KOPT-K1 (cell line): ENCODE results near the gene PRAMEF10.
"Not testable (repeated sequence)": the region's sequence is repeated elsewhere in the genome, so short reads cannot be mapped to it uniquely, and the experiment has no call there.

Experiments
- H3K27ac ChIP-seq: fragments of 200-600 bp; sonication (generic); 2 replicates; pipeline ENCODE4 v1.5.1; 2016; ENCODE audit warnings: antibody characterized with exemption, mild to moderate bottlenecking, low read depth, low read length; ENCODE audit not compliant: poor library complexity, severe bottlenecking
- H3K36me3 ChIP-seq: fragments of 200-600 bp; sonication (generic); 2 replicates; pipeline ENCODE4 v1.5.1; 2017; ENCODE audit warnings: antibody characterized with exemption, mild to moderate bottlenecking, low read length, moderate library complexity; ENCODE audit not compliant: insufficient read depth
- H3K9me3 ChIP-seq: fragments of 200-600 bp; sonication (generic); 2 replicates; pipeline ENCODE4 v1.5.1; 2017; ENCODE audit warnings: antibody characterized with exemption, low read length, mild to moderate bottlenecking; ENCODE audit not compliant: insufficient read depth, poor library complexity, severe bottlenecking

PRAMEF10 gene, protein sequence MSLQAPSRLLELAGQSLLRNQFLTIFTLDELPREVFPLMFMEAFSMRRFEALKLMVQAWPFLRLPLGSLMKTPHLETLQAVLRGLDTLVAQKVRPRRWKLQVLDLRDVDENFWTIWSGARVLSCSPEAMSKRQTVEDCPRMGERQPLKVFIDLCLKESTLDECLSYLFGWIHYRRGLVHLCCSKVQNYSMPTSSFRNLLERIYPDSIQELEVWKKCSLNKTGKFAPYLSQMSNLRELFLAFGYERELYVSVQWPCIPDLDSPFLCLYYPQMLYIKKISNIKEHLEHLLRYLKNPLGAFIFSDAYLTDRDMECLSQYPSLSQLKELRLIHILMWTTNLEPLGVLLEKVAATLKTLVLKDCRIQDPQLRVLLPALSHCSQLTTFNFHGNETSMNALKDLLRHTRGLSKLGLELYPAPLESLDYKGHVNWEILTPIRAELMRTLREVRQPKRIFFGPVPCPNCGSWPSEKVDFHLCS

DNA sequence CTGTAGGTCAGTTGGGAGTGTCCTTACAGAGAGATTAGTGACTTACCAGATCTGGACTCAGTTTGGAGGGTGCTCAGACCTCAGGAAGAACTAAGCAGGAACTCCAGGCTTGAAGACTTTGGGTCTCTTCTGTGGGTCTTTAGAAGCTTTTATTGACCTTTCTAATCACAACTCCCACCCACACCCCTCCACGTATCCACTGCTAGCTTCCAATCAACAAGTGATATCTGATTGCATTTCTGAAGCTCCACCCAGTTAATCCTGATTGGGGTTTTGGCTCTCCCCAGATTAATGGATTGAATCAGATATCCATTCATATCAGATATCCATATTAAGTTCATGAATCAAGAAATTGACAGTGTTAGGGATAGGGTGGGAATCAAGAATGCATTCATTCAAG is at the start of gene PRAMEF10:
TSS of gene PRAMEF10 (minus strand) at position 101 of the 400 bp plus-strand sequence. CDS start 2,423 bp downstream, outside the sequence.
- H3K36me3 ChIP-seq, H3K27ac ChIP-seq: not testable (repeated sequence)

DNA sequence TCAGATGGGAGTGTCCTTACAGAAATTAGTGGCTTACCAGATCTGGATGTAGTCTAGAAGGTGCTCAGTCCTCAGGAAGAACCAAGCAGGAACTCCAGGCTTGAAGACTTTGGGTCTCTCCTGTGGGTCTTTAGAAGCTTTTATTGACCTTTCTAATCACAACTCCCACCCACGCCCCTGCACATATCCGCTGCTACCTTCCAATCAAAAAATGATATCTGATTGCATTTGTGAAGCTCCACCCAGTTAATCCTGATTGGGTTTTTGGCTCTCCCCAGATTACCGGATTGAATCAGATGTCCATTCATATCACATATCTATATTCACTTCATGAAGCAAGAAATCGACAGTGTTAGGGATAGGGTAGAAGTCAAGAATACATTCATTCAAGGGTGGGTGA is 49.4 kb upstream of the PRAMEF10 start, which contains the start of gene PRAMEF6:
TSS of gene PRAMEF6 (minus strand) at position 101 of the 400 bp plus-strand sequence. CDS start 5,062 bp downstream, outside the sequence.
- H3K9me3 ChIP-seq, H3K36me3 ChIP-seq, H3K27ac ChIP-seq: not testable (repeated sequence)

More for the DNA sequence above, at the start of gene PRAMEF10:
- not testable (repeated sequence) for H3K9me3 ChIP-seq

DNA sequence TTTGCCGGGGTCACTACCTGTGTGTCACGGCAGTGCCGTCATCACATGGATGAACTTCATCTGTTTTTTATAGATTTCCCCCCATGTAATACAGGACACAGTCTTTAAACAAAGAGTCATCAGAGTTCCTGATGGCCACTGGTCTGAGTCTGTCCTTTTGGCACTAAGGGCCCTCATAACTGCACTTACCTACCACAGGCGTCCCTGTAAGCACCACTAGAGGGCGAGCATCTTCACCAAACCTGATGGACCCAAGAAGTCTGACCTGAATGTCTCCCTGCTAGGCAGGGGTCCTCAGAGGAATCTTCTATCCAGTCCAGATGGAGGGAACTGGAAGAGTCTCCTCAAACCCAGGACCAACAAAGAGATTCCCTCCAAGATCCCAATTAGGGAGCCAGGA is 26.3 kb upstream of the PRAMEF10 start:
- H3K36me3 ChIP-seq, H3K27ac ChIP-seq, H3K9me3 ChIP-seq: not testable (repeated sequence)

DNA sequence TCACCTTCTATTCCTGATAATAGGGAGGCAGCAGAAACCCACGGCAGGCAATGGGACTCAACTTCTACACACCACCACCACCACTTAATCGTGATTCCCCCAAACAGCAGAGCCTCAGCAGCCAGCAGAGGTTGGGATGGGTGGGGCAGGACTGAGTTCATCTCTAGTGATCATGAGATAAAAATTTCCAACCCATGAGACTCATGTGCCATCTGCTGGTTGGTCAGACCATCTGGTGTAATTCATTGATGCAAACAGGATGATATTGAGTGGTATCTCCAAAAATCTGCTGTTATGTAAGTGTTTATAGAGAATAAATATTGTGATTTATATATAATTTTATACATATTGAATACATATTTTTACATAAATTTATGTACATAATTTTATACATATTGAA is 23.7 kb upstream of the PRAMEF10 start:
- H3K36me3 ChIP-seq, H3K27ac ChIP-seq: not testable (repeated sequence)

DNA sequence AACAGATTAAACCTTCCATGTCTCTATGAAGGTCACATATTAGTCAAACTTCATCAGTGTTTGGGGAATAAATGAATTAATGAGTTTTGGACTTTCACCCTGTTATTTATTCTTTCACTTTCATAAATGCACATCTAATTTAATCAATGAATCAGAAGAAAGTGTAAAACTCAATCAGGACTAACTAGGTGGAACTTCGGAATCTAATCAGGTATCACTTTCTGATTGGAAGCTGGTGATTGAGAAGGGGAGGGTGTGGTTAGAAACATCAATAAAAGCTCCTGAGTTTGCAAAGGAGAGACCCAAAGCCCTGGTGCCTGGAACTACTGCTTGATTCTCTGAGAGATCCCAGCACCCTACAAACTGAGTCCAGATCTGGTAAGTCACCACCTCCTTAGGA is 18.2 kb upstream of the PRAMEF10 start, which contains the start of gene PRAMEF7:
TSS of gene PRAMEF7 (plus strand) at position 301 of the 400 bp plus-strand sequence. CDS start 1,083 bp downstream, outside the sequence.
- not testable (repeated sequence) for H3K27ac ChIP-seq, H3K9me3 ChIP-seq, H3K36me3 ChIP-seq

More for the DNA sequence above, 23.7 kb upstream of the PRAMEF10 start:
- not testable (repeated sequence) for H3K9me3 ChIP-seq

DNA sequence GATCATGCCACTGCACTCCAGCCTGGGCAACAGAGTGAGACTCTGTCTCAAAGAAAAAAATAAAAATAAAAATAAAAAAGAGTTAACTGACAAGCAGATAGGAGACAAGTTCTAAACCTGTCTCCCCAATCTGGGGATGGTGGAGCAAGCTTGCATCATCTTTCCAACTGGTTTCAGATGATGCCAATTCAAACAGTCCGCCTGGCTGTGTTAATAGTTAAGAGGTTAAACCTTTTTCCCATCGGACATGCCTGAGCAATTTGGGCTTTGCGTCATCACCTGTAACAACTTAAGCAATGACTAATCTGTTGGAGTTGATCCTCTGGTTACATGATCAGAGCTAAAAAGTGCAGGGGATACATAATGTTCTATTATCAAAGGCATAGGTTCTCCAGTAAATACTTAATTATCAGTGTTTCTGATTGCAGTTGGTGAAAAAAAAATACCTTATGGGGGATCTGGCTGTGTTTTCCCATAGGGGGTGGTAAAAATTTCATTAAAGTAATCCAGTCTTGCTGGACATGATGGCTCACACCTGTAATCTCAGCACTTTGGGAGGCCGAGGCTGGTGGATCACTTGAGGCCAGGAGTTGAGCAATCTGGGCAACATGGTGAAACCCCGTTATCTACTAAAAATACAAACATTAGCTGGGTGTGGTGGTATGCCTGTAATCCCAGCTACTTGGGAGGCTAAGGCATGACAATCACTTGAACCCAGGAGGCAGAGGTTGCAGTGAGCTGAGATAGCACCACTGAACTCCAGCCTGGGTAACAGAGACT is 5.9 kb upstream of the PRAMEF10 start:
- H3K9me3 ChIP-seq, H3K27ac ChIP-seq, H3K36me3 ChIP-seq: not testable (repeated sequence)

DNA sequence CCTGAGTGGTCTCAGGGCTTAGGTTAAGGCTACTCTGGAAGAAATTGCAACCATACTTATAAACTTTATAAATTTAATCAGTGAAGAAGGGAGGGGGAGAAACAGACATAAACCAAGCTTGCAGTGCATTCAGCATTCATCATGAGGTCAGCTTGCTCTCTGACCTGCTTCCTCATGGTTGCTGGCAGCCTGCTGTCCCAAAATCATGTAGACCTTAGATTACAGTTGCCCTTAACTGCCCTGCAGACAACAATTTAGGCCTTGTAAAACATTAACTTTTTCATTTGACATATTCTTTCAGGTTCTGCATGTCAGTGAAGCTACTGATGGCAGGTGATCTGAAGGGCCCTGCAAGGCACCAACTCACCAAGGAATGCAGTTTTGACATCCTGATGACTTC is 1.1 kb upstream of the PRAMEF10 start:
- not testable (repeated sequence) for H3K9me3 ChIP-seq, H3K36me3 ChIP-seq, H3K27ac ChIP-seq

DNA sequence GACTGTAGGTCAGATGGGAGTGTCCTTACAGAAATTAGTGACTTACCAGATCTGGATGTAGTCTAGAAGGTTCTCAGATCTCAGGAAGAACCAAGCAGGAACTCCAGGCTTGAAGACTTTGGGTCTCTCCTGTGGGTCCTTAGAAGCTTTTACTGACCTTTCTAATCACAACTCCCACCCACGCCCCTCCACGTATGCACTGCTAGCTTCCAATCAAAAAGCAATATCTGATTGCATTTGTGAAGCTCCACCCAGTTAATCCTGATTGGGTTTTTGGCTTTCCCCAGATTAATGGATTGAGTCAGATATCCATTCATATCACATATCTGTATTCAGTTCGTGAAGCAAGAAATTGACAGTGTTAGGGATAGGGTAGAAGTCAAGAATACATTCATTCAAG is 12.0 kb downstream of the PRAMEF10 start, which contains the start of gene PRAMEF4:
TSS of gene PRAMEF4 (minus strand) at position 101 of the 400 bp plus-strand sequence. CDS start 2,807 bp downstream, outside the sequence.
- H3K36me3 ChIP-seq, H3K27ac ChIP-seq, H3K9me3 ChIP-seq: not testable (repeated sequence)

DNA sequence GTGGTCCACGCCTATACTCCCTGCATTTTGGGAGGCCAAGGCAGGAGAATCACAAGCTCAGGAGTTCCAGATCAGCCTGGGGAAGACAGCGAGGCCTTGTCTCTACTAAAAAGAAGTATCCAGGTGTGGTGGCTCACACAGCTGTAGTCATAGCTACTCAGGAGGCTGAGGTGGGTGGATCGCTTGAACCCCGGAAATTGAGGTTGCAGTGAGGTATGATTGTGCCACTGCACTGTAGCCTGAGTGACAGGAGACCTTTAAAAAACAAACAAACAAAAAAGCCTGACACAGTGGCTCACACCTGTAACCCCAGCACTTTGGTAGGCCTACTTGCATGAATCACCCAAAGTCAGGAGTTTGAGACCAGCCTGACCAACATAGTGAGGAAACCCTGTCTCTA is 19.6 kb downstream of the PRAMEF10 start:
- H3K36me3 ChIP-seq, H3K9me3 ChIP-seq, H3K27ac ChIP-seq: not testable (repeated sequence)

DNA sequence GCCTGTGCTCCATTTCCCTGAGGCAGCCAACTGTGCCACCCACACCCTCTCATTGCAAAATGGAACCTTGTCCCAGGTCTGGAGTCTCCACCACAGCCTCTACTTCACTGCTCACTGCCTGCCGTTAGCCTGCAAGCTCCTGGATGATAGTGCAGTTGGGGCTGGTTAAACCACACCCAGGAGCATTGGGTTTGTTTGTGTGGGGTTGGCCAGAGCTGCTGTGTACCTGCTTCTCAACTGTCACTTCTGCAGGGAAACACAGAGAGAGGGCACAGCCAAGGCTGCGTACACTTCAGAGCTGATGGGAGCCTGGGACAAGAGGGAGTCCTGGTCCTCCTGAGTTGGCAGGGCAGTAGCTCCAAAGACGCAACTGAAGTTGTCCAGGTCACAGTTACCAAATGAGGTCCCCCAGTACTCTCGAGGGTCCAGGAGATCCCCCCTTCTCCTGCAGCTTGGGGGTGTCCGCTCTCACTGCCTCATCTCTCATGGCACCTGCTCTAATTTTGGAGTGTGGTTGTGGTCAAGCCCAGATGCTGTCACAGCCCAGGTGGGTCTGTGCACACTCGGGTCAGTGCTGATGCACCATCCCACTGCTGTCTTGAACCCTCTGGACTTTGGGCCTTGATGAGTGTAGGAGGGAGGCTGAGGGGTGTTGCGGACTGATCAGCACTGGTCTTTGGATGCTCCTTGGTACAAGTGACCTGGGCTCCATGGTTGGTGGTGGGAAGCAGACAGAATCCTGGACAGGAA is 34.8 kb downstream of the PRAMEF10 start:
- not testable (repeated sequence) for H3K9me3 ChIP-seq, H3K36me3 ChIP-seq, H3K27ac ChIP-seq

DNA sequence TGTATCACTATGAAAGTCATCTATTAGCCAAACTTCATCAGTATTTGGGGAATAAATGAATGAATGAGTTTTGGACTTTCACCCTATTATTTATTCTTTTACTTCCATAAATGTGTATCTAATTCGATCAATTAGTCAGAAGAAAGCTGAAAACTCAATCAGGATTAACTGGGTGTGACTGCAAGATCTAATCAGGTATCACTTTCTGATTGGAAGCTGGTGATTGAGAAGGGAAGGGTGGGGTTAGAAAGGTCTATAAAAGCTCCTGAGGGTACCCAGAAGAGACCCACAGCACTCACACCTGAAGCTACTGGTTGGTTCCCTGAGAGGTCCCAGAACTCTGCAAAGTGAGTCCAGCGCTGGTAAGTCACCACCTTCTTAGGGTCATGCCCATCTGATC is 41.3 kb downstream of the PRAMEF10 start, which contains the start of gene PRAMEF2:
TSS of gene PRAMEF2 (plus strand) at position 301 of the 400 bp plus-strand sequence. CDS start 1,924 bp downstream, outside the sequence.
- not testable (repeated sequence) for H3K27ac ChIP-seq, H3K9me3 ChIP-seq, H3K36me3 ChIP-seq

DNA sequence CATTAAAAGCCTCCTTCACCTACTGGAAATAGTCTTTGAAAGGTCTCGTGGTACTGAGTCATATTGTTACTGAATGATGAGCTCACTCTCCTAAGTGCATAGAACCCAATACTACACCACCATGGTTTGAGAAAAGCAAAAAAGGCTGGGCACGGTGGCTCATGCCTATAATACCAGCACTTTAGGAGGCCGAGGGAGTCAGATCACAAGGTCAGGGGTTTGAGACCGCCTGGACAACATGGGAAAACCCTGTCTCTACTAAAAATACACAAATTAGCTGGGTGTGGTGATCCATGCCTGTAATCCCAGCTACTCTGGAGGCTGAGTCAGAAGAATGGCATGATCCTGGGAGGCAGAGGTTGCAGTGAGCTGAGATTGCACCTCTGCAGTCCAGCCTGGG is 46.3 kb downstream of the PRAMEF10 start:
- Histone ChIP-seq H3K27ac (no peak overlapping the region), H3K9me3 (no peaks in the 10 kb centered on the region), H3K36me3 (no peaks in the 10 kb centered on the region)

DNA sequence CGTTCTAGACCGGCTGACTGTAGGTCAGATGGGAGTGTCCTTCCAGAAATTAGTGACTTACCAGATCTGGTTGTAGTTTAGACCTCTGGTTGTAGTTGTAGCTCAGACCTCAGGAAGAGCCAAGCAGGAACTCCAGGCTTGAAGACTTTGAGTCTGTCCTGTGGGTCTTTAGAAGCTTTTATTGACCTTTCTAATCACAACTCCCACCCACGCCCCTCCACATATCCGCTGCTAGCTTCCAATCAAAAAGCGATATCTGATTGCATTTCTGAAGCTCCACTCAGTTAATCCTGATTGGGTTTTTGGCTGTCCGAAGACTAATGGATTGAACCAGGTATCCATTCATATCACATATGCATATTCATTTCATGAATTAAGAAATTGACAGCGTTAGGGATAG is 49.5 kb downstream of the PRAMEF10 start, which contains the start of gene HNRNPCL1:
TSS of gene HNRNPCL1 (minus strand) at position 101 of the 400 bp plus-strand sequence. CDS start 431 bp downstream, outside the sequence.
- H3K27ac ChIP-seq, H3K9me3 ChIP-seq, H3K36me3 ChIP-seq: not testable (repeated sequence)
